ENCODE results near the gene CACNA1D. TPM values are rescaled to one million over a fixed set of nuclear protein-coding genes. Genes with fewer than 3 reads are reported as not detected.
A peak's percentile ranks its signal among the peaks of the same experiment; 100 is the strongest.

CACNA1D gene
- total RNA-seq, 4 donors from 2014 or later = 5.7 to 38.2 (median 20.0) TPM

DNA sequence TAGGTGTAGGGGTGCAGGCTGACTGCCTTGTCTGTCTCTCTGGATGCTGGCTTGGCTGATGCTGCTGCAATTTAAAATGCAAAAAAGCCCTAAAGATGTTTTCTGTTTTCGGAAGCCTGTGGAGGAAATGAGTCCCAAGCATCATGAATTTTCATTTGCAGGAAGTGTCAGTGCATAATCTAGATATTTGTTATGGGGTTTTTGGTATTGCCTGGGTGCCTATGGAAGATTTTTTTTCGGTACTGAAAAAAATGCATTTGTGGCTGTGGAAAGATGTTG lies 1.9 kb downstream of the CACNA1D start:
- 39 to 42% methylated on average over 2 of the region's 2 CpGs for WGBS, 2 donors
- no peak for TF ChIP-seq CTCF (IDR thresholded peaks at IDR 0.05)
- no peak for TF ChIP-seq EP300 (IDR thresholded peaks at IDR 0.05)
- TF ChIP-seq POLR2A (IDR thresholded peaks at IDR 0.05) = no peak
- H3K4me1 ChIP-seq = peaks cover 0 to 55% (median 26%) of the 10 kb centered on the region in 4 donors

GRCh38 chr3:53496984-53497383 lies 2.6 kb downstream of the CACNA1D start:
- Histone ChIP-seq H3K4me3 (no peak overlapping the region), H3K27me3 (peaks cover 0 to 20% of the 10 kb centered on the region in 2 donors), H3K36me3 (no peaks in the 10 kb centered on the region), H3K9me3 (no peaks in the 10 kb centered on the region), H3K27ac (peak overlapping the region in 2 of 4 donors; percentile 4 to 28), H3K4me1 (peaks cover 0 to 55% (median 26%) of the 10 kb centered on the region in 4 donors)
- TF ChIP-seq CTCF (IDR thresholded peaks at IDR 0.05) = no peak
- no peak for TF ChIP-seq EP300 (IDR thresholded peaks at IDR 0.05)
- TF ChIP-seq POLR2A (IDR thresholded peaks at IDR 0.05) = no peak
- WGBS, 2 donors = 43 to 45% methylated on average over 5 of the region's 5 CpGs
- DNase-seq (ENCODE audit: low spot score in 2 of 2) = no peak

More for the DNA sequence above, 1.9 kb downstream of the CACNA1D start:
- no peak for DNase-seq (ENCODE audit: low spot score in 2 of 2)
- Histone ChIP-seq H3K4me3 (peak overlapping the region in 2 of 4 donors; percentile 43 to 53), H3K9me3 (no peaks in the 10 kb centered on the region), H3K27me3 (peaks cover 0 to 20% of the 10 kb centered on the region in 2 donors), H3K27ac (peak overlapping the region in 2 of 4 donors; percentile 2 to 36), H3K36me3 (no peaks in the 10 kb centered on the region)

DNA sequence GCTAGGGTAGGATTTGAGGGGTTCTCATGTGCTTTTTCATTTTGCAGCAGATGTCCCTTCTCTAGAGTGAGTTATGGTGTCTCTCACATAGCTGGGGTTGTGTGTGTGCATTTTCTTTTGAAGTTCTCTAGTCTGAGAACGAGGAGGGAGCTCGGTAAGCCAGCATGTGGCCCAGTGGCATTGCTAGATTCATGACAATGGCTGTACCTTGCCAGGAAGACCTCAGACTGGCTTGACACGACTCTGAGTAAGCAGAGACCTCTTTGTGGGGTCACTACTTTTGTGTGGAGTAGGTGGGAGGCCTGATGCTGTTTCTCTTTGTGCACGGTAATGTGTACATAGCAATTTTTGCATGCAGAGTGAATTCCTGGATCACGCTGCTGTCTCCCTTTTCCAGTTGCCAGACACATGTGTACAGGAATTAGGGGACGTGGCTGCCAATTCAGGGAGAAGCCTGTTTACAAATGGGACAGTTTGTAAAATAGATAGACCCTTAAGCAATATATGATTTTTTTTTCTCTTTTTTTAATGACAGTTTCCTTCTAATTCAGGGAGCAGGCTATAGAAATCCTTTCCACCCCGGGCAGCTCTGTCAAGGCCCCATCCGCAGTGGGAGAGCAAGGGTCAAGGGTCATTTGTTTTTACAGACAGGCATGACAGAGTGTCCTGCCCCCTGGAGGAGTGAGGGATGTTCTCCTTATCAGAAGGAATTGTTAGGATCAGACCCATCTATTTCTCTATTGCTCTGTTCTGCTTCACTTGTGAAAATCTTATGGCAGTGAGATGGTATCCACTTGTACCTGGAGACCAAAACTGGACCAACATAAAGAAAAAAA lies 4.6 kb downstream of the CACNA1D start:
- Histone ChIP-seq H3K9me3 (no peaks in the 10 kb centered on the region), H3K4me1 (peaks cover 0 to 50% (median 21%) of the 10 kb centered on the region in 4 donors), H3K27me3 (peaks cover 0 to 13% of the 10 kb centered on the region in 2 donors), H3K36me3 (no peaks in the 10 kb centered on the region), H3K4me3 (no peak overlapping the region), H3K27ac (peak overlapping the region in 2 of 4 donors; percentile 2 to 57)
- WGBS, 2 donors = 49 to 61% methylated on average over 8 of the region's 8 CpGs
- no peak for TF ChIP-seq CTCF (IDR thresholded peaks at IDR 0.05)
- TF ChIP-seq EP300 (IDR thresholded peaks at IDR 0.05) = no peak
- no peak for TF ChIP-seq POLR2A (IDR thresholded peaks at IDR 0.05)
- DNase-seq (ENCODE audit: low spot score in 2 of 2) = no peak

DNA sequence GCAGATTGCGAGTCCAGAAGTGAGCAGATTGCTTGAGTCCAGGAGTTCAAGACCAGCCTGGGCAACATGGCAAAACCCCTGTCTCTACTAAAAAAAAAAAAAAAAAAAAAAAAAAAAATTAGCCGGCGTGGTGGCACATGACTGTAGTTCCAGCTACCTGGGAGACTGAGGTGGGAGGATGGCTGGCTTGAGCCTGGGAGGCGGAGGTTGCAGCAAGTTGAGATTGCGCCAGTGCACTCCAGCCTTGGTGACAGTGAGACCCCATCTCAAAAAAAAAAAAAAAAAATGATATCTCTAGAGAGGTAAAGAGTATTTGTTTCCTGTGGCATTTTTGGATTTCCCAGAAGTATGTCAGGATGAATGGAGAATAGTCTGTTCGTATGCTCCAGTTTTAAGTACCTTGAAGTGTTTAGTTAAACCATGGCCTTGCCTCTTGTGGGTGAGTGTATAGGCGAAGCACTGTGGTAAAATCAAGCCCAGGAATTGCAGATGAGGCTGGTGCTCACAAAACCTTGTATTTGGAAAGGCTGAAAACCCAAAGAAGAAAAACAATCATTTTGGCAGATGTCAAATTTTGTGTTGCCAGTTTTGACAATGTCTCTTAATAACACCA lies 5.9 kb downstream of the CACNA1D start:
- Histone ChIP-seq H3K4me3 (no peak overlapping the region), H3K27me3 (peaks cover 0 to 6% of the 10 kb centered on the region in 2 donors), H3K36me3 (no peaks in the 10 kb centered on the region), H3K4me1 (peaks cover 0 to 42% (median 15%) of the 10 kb centered on the region in 4 donors), H3K27ac (no peak overlapping the region), H3K9me3 (no peaks in the 10 kb centered on the region)
- DNase-seq (ENCODE audit: low spot score in 2 of 2) = no peak
- WGBS, 2 donors = 91 to 94% methylated on average over 7 of the region's 7 CpGs
- TF ChIP-seq POLR2A (IDR thresholded peaks at IDR 0.05) (no peak), CTCF (IDR thresholded peaks at IDR 0.05) (no peak), EP300 (IDR thresholded peaks at IDR 0.05) (no peak)

GRCh38 chr3:53501178-53501577 lies 6.8 kb downstream of the CACNA1D start:
- H3K4me3 ChIP-seq = no peak overlapping the region
- H3K27ac ChIP-seq = no peak overlapping the region
- no peak for DNase-seq (ENCODE audit: low spot score in 2 of 2)
- H3K27me3 ChIP-seq = no peaks in the 10 kb centered on the region
- no peak for TF ChIP-seq CTCF (IDR thresholded peaks at IDR 0.05)
- no peak for TF ChIP-seq EP300 (IDR thresholded peaks at IDR 0.05)
- TF ChIP-seq POLR2A (IDR thresholded peaks at IDR 0.05) = no peak
- H3K9me3 ChIP-seq = no peaks in the 10 kb centered on the region
- 46 to 56% methylated on average over 8 of the region's 8 CpGs for WGBS, 2 donors
- no peaks in the 10 kb centered on the region for H3K36me3 ChIP-seq
- peaks cover 0 to 33% (median 10%) of the 10 kb centered on the region in 4 donors for H3K4me1 ChIP-seq
